Measurements from ENCODE around the gene ACTR1B.

ACTR1B gene

GRCh38 chr2:97708608-97709007 is 44.8 kb upstream of the ACTR1B start:
- no peak for TF ChIP-seq CTCF (IDR thresholded peaks at IDR 0.05; ENCODE audit: insufficient read depth, low read length)
- no peak for TF ChIP-seq POLR2AphosphoS5 (IDR thresholded peaks at IDR 0.05; ENCODE audit: low read depth)
- TF ChIP-seq SPI1 (IDR thresholded peaks at IDR 0.05; ENCODE audit: borderline replicate concordance, low read depth) = no peak
- no peak for TF ChIP-seq GABPA (IDR thresholded peaks at IDR 0.05; ENCODE audit: low read depth)
- TF ChIP-seq REST (IDR thresholded peaks at IDR 0.05; ENCODE audit: insufficient replicate concordance, low read depth) = no peak
- Histone ChIP-seq H3K27ac (replicated peaks) (0 out of 2 replicates have a peak overlapping the region, but pooled peaks have one; percentile 17), H3K27me3 (ENCODE audit: insufficient read depth, poor library complexity, severe bottlenecking) (no peaks in the 10 kb centered on the region), H3K4me3 (replicated peaks; ENCODE audit: insufficient read depth, low read length) (no peak overlapping the region)
- DNase-seq (ENCODE audit: low read depth in 1 of 2, low spot score in 1 of 2) = no peak

GRCh38 chr2:97708048-97708380 is 44.2 kb upstream of the ACTR1B start:
- peak overlapping the region; percentile 17; the same call in 1 of the 2 replicates for H3K27ac ChIP-seq (replicated peaks)
- no peaks in the 10 kb centered on the region for H3K27me3 ChIP-seq (ENCODE audit: insufficient read depth, poor library complexity, severe bottlenecking)
- peak in 1 of 2 experiments; percentile 70 for DNase-seq (ENCODE audit: low read depth in 1 of 2, low spot score in 1 of 2)
- no peak overlapping the region for H3K4me3 ChIP-seq (replicated peaks; ENCODE audit: insufficient read depth, low read length)
- TF ChIP-seq SPI1 (IDR thresholded peaks at IDR 0.05; ENCODE audit: borderline replicate concordance, low read depth) (peak; percentile 39; the same call in 1 of the 2 replicates), GABPA (IDR thresholded peaks at IDR 0.05; ENCODE audit: low read depth) (no peak)

GRCh38 chr2:97707362-97708047 is 43.7 kb upstream of the ACTR1B start:
- DNase-seq (ENCODE audit: low read depth in 1 of 2, low spot score in 1 of 2) = no peak
- Histone ChIP-seq H3K27me3 (ENCODE audit: insufficient read depth, poor library complexity, severe bottlenecking) (no peaks in the 10 kb centered on the region), H3K4me3 (replicated peaks; ENCODE audit: insufficient read depth, low read length) (no peak overlapping the region), H3K27ac (replicated peaks) (no peak overlapping the region)
- no peak for TF ChIP-seq CTCF (IDR thresholded peaks at IDR 0.05; ENCODE audit: insufficient read depth, low read length)
- no peak for TF ChIP-seq REST (IDR thresholded peaks at IDR 0.05; ENCODE audit: insufficient replicate concordance, low read depth)
- no peak for TF ChIP-seq SPI1 (IDR thresholded peaks at IDR 0.05; ENCODE audit: borderline replicate concordance, low read depth)
- no peak for TF ChIP-seq POLR2AphosphoS5 (IDR thresholded peaks at IDR 0.05; ENCODE audit: low read depth)
- TF ChIP-seq GABPA (IDR thresholded peaks at IDR 0.05; ENCODE audit: low read depth) = no peak

GRCh38 chr2:97706708-97707345 is 43.0 kb upstream of the ACTR1B start:
- Histone ChIP-seq H3K4me3 (replicated peaks; ENCODE audit: insufficient read depth, low read length) (no peak overlapping the region), H3K27me3 (ENCODE audit: insufficient read depth, poor library complexity, severe bottlenecking) (no peaks in the 10 kb centered on the region), H3K27ac (replicated peaks) (no peak overlapping the region)
- no peak for DNase-seq (ENCODE audit: low read depth in 1 of 2, low spot score in 1 of 2)
- no peak for TF ChIP-seq GABPA (IDR thresholded peaks at IDR 0.05; ENCODE audit: low read depth)
- TF ChIP-seq POLR2AphosphoS5 (IDR thresholded peaks at IDR 0.05; ENCODE audit: low read depth) = no peak
- TF ChIP-seq SPI1 (IDR thresholded peaks at IDR 0.05; ENCODE audit: borderline replicate concordance, low read depth) = no peak
- TF ChIP-seq REST (IDR thresholded peaks at IDR 0.05; ENCODE audit: insufficient replicate concordance, low read depth) = no peak
- no peak for TF ChIP-seq CTCF (IDR thresholded peaks at IDR 0.05; ENCODE audit: insufficient read depth, low read length)

Data from HL-60 (cell line).